Measurements from ENCODE around the gene SESTD1.

DNA sequence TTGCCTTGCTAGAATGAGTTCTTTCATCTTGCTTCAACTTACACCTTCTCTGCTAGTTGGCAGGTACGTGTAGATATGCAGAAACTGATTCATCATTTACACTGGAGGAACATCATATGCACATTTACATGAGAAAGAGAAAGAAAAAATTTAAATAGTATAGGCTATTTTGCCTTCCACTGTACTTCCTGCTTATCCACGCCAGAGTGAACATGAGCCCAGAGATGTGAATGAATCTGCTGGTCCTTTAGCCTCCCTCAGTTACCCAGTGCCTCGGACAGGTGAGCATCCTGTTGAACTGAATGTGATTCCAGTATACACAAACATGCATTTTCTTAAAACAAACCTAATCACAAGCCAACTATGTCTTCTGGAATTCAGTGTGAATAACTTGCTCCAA, 83.6 kb downstream of the SESTD1 start:
- TF ChIP-seq ZZZ3 (CRISPR knock-in tag; IDR thresholded peaks at IDR 0.05; ENCODE audit: borderline replicate concordance) = no peak
- TF ChIP-seq, protein P1, sequence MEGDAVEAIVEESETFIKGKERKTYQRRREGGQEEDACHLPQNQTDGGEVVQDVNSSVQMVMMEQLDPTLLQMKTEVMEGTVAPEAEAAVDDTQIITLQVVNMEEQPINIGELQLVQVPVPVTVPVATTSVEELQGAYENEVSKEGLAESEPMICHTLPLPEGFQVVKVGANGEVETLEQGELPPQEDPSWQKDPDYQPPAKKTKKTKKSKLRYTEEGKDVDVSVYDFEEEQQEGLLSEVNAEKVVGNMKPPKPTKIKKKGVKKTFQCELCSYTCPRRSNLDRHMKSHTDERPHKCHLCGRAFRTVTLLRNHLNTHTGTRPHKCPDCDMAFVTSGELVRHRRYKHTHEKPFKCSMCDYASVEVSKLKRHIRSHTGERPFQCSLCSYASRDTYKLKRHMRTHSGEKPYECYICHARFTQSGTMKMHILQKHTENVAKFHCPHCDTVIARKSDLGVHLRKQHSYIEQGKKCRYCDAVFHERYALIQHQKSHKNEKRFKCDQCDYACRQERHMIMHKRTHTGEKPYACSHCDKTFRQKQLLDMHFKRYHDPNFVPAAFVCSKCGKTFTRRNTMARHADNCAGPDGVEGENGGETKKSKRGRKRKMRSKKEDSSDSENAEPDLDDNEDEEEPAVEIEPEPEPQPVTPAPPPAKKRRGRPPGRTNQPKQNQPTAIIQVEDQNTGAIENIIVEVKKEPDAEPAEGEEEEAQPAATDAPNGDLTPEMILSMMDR (CRISPR knock-in tag; IDR thresholded peaks at IDR 0.05) = no peak
- no peak for TF ChIP-seq NFE2 (CRISPR knock-in tag; IDR thresholded peaks at IDR 0.05)
- TF ChIP-seq RBM39 (IDR thresholded peaks at IDR 0.05; ENCODE audit: low read depth, low read length, poor library complexity, severe bottlenecking) = no peak
- no peak for TF ChIP-seq TAF1 (CRISPR knock-in tag; IDR thresholded peaks at IDR 0.05)
- TF ChIP-seq, protein P2, sequence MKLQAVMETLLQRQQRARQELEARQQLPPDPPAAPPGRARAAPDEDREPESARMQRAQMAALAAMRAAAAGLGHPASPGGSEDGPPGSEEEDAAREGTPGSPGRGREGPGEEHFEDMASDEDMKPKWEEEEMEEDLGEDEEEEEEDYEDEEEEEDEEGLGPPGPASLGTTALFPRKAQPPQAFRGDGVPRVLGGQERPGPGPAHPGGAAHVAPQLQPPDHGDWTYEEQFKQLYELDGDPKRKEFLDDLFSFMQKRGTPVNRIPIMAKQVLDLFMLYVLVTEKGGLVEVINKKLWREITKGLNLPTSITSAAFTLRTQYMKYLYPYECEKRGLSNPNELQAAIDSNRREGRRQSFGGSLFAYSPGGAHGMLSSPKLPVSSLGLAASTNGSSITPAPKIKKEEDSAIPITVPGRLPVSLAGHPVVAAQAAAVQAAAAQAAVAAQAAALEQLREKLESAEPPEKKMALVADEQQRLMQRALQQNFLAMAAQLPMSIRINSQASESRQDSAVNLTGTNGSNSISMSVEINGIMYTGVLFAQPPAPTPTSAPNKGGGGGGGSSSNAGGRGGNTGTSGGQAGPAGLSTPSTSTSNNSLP (IDR thresholded peaks at IDR 0.05; ENCODE audit: low read depth, low read length) = no peak
- no peak for TF ChIP-seq ZFP36L2 (CRISPR knock-in tag; IDR thresholded peaks at IDR 0.05)
- TF ChIP-seq, protein P3, sequence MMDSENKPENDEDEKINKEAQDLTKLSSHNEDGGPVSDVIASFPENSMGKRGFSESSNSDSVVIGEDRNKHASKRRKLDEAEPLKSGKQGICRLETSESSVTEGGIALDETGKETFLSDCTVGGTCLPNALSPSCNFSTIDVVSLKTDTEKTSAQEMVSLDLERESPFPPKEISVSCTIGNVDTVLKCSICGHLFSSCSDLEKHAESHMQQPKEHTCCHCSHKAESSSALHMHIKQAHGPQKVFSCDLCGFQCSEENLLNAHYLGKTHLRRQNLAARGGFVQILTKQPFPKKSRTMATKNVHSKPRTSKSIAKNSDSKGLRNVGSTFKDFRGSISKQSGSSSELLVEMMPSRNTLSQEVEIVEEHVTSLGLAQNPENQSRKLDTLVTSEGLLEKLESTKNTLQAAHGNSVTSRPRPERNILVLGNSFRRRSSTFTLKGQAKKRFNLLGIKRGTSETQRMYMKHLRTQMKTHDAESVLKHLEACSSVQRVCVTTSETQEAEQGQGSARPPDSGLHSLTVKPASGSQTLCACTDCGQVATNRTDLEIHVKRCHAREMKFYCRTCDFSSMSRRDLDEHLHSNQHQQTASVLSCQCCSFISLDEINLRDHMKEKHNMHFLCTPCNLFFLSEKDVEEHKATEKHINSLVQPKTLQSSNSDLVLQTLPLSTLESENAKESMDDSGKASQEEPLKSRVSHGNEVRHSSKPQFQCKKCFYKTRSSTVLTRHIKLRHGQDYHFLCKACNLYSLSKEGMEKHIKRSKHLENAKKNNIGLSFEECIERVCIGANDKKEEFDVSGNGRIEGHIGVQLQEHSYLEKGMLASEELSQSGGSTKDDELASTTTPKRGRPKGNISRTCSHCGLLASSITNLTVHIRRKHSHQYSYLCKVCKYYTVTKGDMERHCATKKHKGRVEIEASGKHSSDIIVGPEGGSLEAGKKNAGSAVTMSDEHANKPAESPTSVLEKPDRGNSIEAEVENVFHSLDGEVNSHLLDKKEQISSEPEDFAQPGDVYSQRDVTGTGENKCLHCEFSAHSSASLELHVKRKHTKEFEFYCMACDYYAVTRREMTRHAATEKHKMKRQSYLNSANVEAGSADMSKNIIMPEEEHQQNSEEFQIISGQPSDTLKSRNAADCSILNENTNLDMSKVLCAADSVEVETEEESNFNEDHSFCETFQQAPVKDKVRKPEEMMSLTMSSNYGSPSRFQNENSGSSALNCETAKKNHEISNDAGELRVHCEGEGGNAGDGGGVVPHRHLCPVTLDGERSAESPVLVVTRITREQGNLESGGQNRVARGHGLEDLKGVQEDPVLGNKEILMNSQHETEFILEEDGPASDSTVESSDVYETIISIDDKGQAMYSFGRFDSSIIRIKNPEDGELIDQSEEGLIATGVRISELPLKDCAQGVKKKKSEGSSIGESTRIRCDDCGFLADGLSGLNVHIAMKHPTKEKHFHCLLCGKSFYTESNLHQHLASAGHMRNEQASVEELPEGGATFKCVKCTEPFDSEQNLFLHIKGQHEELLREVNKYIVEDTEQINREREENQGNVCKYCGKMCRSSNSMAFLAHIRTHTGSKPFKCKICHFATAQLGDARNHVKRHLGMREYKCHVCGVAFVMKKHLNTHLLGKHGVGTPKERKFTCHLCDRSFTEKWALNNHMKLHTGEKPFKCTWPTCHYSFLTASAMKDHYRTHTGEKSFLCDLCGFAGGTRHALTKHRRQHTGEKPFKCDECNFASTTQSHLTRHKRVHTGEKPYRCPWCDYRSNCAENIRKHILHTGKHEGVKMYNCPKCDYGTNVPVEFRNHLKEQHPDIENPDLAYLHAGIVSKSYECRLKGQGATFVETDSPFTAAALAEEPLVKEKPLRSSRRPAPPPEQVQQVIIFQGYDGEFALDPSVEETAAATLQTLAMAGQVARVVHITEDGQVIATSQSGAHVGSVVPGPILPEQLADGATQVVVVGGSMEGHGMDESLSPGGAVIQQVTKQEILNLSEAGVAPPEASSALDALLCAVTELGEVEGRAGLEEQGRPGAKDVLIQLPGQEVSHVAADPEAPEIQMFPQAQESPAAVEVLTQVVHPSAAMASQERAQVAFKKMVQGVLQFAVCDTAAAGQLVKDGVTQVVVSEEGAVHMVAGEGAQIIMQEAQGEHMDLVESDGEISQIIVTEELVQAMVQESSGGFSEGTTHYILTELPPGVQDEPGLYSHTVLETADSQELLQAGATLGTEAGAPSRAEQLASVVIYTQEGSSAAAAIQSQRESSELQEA (CRISPR knock-in tag; IDR thresholded peaks at IDR 0.05; ENCODE audit: not compliant biosample characterization) = no peak
- no peak for TF ChIP-seq TBL1XR1 (IDR thresholded peaks at IDR 0.05; ENCODE audit: borderline replicate concordance, low read length, partially characterized antibody)
- TF ChIP-seq TOE1 (CRISPR knock-in tag; IDR thresholded peaks at IDR 0.05) = no peak
- no peak for TF ChIP-seq ZNF282 (IDR thresholded peaks at IDR 0.05; ENCODE audit: partially characterized antibody)
- TF ChIP-seq SNRNP70 (IDR thresholded peaks at IDR 0.05; ENCODE audit: low read depth, low read length) = no peak
- TF ChIP-seq SMC3 (IDR thresholded peaks at IDR 0.05; ENCODE audit: low read length) = no peak
- no peak for TF ChIP-seq MAZ (IDR thresholded peaks at IDR 0.05; ENCODE audit: borderline replicate concordance, low read depth, low read length)
- no peak for TF ChIP-seq MAZ (CRISPR knock-in tag; IDR thresholded peaks at IDR 0.05; ENCODE audit: low read depth)

Measured in HepG2 (cell line).